Lower lobe of right lung (tissue), 2 donors: ENCODE measurements around the gene KCNQ1. TPM values are rescaled to one million over a fixed set of nuclear protein-coding genes. Genes with fewer than 3 reads are reported as not detected.
A peak's percentile ranks its signal among the peaks of the same experiment; 100 is the strongest.

Experiments used
- ATAC-seq, 2 donors: fragments of 200-7000 bp; cut with Tn5 transposase; one replicate each; pipeline ENCODE4 v1.9.1; 2020 to 2022; ENCODE audit warnings: mild to moderate bottlenecking in 2 of 2, moderate library complexity in 2 of 2
- DNase-seq: peaks from one replicate; pipeline ENCODE4 v3.0.0-alpha.2; 2020
- H3K27ac ChIP-seq: fragments of 200-600 bp; one replicate; pipeline ENCODE4 v1.8.0; 2022
- H3K27me3 ChIP-seq: fragments of 200-600 bp; one replicate; pipeline ENCODE4 v1.8.0; 2022; ENCODE audit warnings: low read depth
- H3K36me3 ChIP-seq: fragments of 200-600 bp; one replicate; pipeline ENCODE4 v1.8.0; 2022; ENCODE audit warnings: mild to moderate bottlenecking
- H3K4me1 ChIP-seq: fragments of 200-600 bp; one replicate; pipeline ENCODE4 v1.8.0; 2022
- H3K4me3 ChIP-seq: fragments of 200-600 bp; one replicate; pipeline ENCODE4 v1.8.0; 2022; ENCODE audit warnings: mild to moderate bottlenecking
- H3K9me3 ChIP-seq: fragments of 200-600 bp; one replicate; pipeline ENCODE4 v1.8.0; 2022
- CTCF ChIP-seq: fragments of 200-600 bp; IDR thresholded peaks from one replicate; pipeline ENCODE4 v1.8.0; 2022; ENCODE audit warnings: antibody characterized with exemption, mild to moderate bottlenecking
- intact Hi-C: fragments of 100-400 bp; cut with DNase I; formaldehyde crosslinking; loops from one replicate; pipeline ENCODE4 v1.11.0; 2022
- total RNA-seq: library from RNA; stranded (reverse); fragmentation: NEBNext Ultra II Directional; extraction: Animal tissue kit (Norgen Biotek cat#: 25700); gene quantifications from one replicate; pipeline ENCODE4 v1.2.1, GENCODE V29; 2021
- donor health status: DM: no; HTN: yes; CAD: no; lungs with severe emphysema.

Gene KCNQ1
- total RNA-seq, 1 donor from 2014 or later = 51.0 TPM

- no peak for DNase-seq
- TF ChIP-seq CTCF = no peak
- no peaks in the 10 kb centered on the region for H3K36me3 ChIP-seq
- H3K4me1 ChIP-seq = peaks cover 22% of the 10 kb centered on the region
- H3K9me3 ChIP-seq = no peaks in the 10 kb centered on the region
- no peak overlapping the region for H3K27ac ChIP-seq
- no peak for ATAC-seq
- H3K27me3 ChIP-seq = no peaks in the 10 kb centered on the region
- intact Hi-C loops = no loop called here
- no peak overlapping the region for H3K4me3 ChIP-seq
These were observed 19.8 kb downstream of the KCNQ1 start for GRCh38 chr11:2464451-2465165.

GRCh38 chr11:2465202-2466068, 20.6 kb downstream of the KCNQ1 start:
- TF ChIP-seq CTCF = no peak
- H3K4me3 ChIP-seq = no peak overlapping the region
- no peak overlapping the region for H3K27ac ChIP-seq
- ATAC-seq (no peak), DNase-seq (no peak)
- intact Hi-C loops = no loop called here
- H3K27me3 ChIP-seq = no peaks in the 10 kb centered on the region
- H3K4me1 ChIP-seq = peaks cover 18% of the 10 kb centered on the region
- H3K9me3 ChIP-seq = no peaks in the 10 kb centered on the region
- H3K36me3 ChIP-seq = no peaks in the 10 kb centered on the region

- Histone ChIP-seq H3K27me3 (no peaks in the 10 kb centered on the region), H3K4me1 (peaks cover 18% of the 10 kb centered on the region), H3K4me3 (no peak overlapping the region), H3K36me3 (no peaks in the 10 kb centered on the region), H3K9me3 (no peaks in the 10 kb centered on the region), H3K27ac (no peak overlapping the region)
- ATAC-seq = no peak
- intact Hi-C loops = no loop called here
- TF ChIP-seq CTCF = no peak
- no peak for DNase-seq
These were observed 21.4 kb downstream of the KCNQ1 start for GRCh38 chr11:2466069-2466801.

GRCh38 chr11:2466869-2467694, 22.3 kb downstream of the KCNQ1 start:
- no peak overlapping the region for H3K27ac ChIP-seq
- intact Hi-C loops = no loop called here
- H3K36me3 ChIP-seq = no peaks in the 10 kb centered on the region
- H3K27me3 ChIP-seq = no peaks in the 10 kb centered on the region
- no peaks in the 10 kb centered on the region for H3K9me3 ChIP-seq
- TF ChIP-seq CTCF = no peak
- DNase-seq (no peak), ATAC-seq (peak in 1 of 2 donors; percentile 25)
- H3K4me3 ChIP-seq = no peak overlapping the region
- peaks cover 18% of the 10 kb centered on the region for H3K4me1 ChIP-seq

- Histone ChIP-seq H3K27ac (no peak overlapping the region), H3K9me3 (no peaks in the 10 kb centered on the region), H3K4me1 (peaks cover 17% of the 10 kb centered on the region), H3K27me3 (no peaks in the 10 kb centered on the region), H3K4me3 (no peak overlapping the region), H3K36me3 (no peaks in the 10 kb centered on the region)
- no peak for DNase-seq
- ATAC-seq = no peak
- TF ChIP-seq CTCF = no peak
- intact Hi-C loops = no loop called here
These were observed 22.9 kb downstream of the KCNQ1 start for GRCh38 chr11:2467695-2468055.
